ENCODE results near the gene SEZ6L.

The SEZ6L gene

DNA sequence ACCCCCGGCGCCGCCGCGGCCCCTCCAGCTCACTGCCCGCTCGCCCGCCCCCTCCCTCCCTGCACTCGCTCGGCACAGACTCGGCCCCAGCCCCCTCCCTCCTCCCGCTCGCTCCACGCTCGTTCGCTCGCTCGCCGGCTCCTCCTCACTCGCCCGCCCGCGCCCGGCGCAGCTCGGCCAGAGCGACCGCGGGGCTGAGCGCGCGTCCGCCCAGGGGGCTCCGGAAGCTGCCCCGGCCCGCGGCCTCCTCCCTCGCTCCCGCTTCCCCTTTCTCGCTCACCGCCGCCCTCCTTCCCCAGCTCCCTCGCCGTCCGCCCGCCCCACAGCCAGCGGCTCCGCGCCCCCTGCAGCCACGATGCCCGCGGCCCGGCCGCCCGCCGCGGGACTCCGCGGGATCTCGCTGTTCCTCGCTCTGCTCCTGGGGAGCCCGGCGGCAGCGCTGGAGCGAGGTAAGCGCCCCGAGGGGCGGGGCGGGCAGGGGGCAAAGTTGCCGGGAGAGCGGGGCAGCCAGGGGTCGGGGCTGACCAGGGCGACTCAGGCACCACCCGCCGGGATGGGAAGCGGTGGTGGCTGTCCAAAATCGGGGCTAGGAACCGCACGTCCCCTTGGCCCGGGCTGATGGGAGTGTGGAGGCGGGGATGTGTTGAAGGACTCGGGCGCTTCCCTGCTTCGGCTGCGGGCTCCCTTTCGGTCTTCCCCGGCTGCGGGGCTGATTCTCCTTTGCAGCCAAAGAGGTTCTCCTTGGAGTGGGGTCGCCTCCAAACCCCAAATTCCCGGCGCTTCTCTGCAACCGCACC is at the start of gene SEZ6L:
Gene SEZ6L, plus strand, starts transcription at position 148 of the 797 bp plus-strand sequence. Its CDS starts 208 bp downstream, at position 356.
- DNase-seq = no peak

- no peak for DNase-seq
These were observed 46.3 kb upstream of the SEZ6L start for GRCh38 chr22:26122920-26123468.

DNA sequence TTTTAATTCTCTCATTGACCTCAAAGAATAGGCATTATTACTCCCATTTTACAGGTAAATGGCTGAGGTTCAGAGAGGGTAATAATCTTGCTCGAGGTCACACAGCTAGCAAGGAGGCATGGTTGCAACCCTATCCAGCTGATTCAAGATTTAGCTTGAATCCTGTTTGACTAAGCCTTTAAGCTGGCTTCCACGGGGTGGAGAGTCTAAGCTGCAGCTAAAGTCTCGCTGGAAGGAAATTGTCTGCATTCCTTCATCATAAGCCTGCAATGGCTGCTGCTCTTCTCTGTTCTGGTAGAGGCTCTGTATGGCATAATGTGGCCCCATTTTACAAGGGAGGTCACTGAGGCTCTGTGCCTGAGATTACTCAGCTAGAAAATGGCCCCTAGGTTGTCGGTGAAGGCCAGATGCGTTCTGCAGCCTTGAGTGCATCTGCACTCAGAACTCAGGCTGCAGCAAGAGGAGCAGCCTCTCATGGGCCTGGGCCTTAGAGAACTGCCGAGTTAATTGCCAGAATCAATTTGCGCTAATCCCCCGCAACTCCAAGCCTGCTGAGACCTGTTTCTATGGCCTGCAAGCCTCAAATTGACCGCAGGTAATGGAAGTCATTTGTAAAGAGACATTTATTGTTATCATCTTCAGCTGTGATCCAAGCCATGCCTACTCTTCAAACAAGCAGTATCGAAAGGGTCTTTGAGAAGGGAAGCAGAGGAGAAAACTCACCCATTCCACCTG is 44.1 kb upstream of the SEZ6L start:
- DNase-seq = no peak

- DNase-seq = no peak
These were observed 42.1 kb upstream of the SEZ6L start for GRCh38 chr22:26127126-26127525.

- no peak for DNase-seq
These were observed 41.7 kb upstream of the SEZ6L start for GRCh38 chr22:26127556-26127955.

DNA sequence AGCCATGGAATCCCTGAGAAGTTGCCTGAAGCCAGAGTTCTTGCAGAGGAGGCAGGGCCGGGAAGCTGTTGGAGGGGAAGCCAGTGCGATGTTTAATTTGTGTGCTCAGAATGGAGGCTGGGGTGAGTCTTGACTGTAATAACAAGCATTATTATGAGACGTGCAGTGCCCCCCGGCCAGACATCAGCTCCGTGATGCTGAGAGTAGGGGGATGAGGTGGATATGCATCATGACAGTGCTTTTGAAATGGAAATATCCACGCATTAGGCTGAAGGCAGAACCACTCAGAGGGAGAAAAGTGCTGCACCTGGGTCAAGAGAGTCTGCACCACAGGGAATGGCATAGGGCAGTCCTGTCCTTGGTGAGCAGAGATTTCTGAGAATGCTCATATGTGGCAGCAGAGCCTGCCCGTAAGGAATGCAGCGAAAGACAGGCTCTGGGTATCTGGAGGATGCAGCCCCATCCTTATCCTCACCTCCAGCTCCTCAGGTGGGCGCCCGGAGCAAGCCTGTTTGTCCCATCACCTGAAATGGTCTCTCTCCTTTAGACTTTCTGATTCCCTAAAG is 37.6 kb upstream of the SEZ6L start:
- DNase-seq = no peak

DNA sequence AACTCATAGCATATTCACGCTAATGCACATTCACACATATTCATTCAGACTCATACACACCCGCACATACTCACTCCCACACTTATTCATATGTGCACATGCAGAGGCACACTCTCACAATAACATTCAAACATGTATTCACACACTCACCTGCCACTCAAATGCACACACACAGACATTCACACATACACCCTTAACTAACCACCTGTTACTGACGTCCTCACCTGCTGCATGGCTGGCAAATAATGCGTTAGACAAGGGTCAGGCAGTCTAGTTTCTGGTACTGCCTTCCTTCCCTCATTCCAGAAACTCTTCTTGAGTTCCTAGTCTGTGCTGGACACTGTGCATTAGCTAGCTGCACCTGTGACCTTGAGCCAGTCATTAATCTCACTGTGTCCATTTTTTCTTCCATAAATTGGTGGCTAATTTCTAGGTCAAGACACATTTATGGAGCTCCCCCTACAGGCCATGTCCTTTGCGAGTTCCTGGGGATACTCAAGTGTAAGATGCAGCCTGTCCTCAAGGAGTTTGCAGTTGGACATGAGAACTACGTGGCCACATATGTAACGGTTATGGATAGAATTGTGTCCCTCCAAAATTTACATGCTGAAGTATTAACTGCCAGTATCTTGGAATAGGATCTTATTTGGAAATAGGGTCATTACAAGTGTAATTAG is 34.5 kb upstream of the SEZ6L start:
- DNase-seq = no peak

GRCh38 chr22:26135806-26136205 is 33.5 kb upstream of the SEZ6L start:
- DNase-seq = no peak

- no peak for DNase-seq
These were observed 30.0 kb upstream of the SEZ6L start for GRCh38 chr22:26139310-26139709.

GRCh38 chr22:26141831-26142230 is 27.4 kb upstream of the SEZ6L start:
- DNase-seq = no peak

DNA sequence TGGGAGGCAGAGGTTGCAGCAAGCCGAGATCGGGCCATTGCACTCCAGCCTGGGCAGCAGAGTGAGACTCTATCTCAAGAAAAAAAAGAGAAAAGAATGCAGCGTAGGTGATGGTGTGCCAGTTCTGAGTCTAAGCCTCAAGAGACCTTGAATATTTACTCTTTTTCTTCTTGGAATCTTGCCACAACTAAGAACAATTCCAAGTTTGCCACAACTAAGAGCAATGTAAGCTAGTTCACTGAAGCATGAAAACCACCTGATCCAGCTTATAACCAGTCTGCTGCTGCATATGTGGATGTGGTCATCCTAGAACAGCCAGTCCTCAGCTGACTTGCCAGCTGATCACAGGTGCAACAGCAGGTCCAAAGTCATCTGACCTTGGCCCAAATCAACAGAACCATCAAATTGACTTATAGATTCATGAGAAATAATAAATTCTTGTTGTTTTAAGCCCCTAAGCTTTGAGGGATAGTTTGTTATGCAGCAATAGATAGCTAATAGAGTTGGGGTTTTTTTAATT is 25.4 kb upstream of the SEZ6L start:
- DNase-seq = no peak

- no peak for DNase-seq
These were observed 9.4 kb upstream of the SEZ6L start for GRCh38 chr22:26159886-26160285.

- DNase-seq = no peak
These were observed 7.5 kb upstream of the SEZ6L start for GRCh38 chr22:26161746-26162145.

- no peak for DNase-seq
These were observed 6.3 kb upstream of the SEZ6L start for GRCh38 chr22:26162926-26163325.

DNA sequence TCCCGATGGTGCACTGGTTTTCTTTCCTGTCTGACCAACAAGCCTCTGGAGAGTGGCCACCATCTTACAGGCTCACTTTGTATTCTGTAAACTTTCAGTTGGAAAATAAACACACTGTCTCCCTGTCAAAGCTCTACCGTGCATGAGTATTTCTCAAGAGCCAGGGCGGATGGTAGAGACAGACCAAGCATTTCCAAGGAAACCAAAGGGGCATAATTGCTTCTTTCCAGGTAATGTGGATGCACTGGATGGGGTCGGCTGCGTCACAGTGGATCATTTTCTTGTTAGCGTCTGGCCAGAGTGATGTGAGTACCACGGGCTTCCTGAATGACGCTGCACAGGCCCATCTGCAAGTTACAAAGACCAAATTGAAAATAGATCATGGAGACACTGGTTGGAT is 5.1 kb upstream of the SEZ6L start:
- no peak for DNase-seq

GRCh38 chr22:26168330-26168851 is 871 bp upstream of the SEZ6L start:
- no peak for DNase-seq

GRCh38 chr22:26168939-26169314 is 335 bp upstream of the SEZ6L start:
- no peak for DNase-seq

DNA sequence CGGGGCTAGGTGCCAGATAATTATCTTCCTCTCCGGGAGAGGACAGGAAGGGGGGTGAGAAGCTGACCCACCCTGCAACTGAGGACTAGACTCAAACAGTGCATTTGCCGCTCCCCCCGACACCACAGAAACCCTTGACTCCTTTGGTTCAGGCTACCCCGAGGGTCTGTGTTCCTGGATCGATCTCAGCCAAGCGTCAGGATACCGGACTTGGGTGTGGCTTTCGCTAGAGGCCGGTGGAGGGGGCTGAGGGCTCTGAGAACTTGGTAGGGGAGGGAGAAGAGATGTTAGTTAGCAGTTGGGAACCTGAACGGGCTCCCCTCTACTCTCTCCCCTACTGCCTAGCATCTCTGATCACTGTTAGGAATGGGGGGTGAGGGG is 840 bp downstream of the SEZ6L start:
- DNase-seq = no peak

GRCh38 chr22:26170795-26171580 is 1.7 kb downstream of the SEZ6L start:
- DNase-seq = no peak

- no peak for DNase-seq
These were observed 3.2 kb downstream of the SEZ6L start for GRCh38 chr22:26172389-26172990.

GRCh38 chr22:26174280-26174679 is 5.0 kb downstream of the SEZ6L start:
- DNase-seq = no peak

All from CD4-positive, alpha-beta T cell treated with Interferon gamma for 1 hour (primary cell).